SU-DHL-6 (cell line): ENCODE data around the gene FSTL4.

Experiments used
- H2AFZ ChIP-seq: fragments of 200-600 bp; sonication (generic); 2 replicates; pipeline ENCODE4 v1.6.1; 2014; ENCODE audit warnings: low read depth, mild to moderate bottlenecking, moderate library complexity, mixed read lengths, antibody characterized with exemption, low read length; ENCODE audit not compliant: severe bottlenecking
- H3F3A ChIP-seq: fragments of 200-600 bp; shearing (Covaris generic); 2 replicates; pipeline ENCODE4 v1.6.0; 2016; ENCODE audit warnings: antibody characterized with exemption, mild to moderate bottlenecking; ENCODE audit not compliant: insufficient read depth
- H3K27ac ChIP-seq: fragments of 200-600 bp; sonication (generic); 2 replicates; pipeline ENCODE4 v1.5.1; 2016; ENCODE audit warnings: low read depth, mild to moderate bottlenecking, low read length, moderate library complexity, mixed read lengths
- H3K27me3 ChIP-seq: fragments of 200-600 bp; sonication (generic), shearing (Covaris generic); 2 replicates; pipeline ENCODE4 v1.6.0; 2014; ENCODE audit warnings: mild to moderate bottlenecking, low read length
- H3K36me3 ChIP-seq: fragments of 200-600 bp; sonication (generic); 2 replicates; pipeline ENCODE4 v1.6.1; 2014; ENCODE audit warnings: mild to moderate bottlenecking, low read length, mixed read lengths
- H3K4me2 ChIP-seq: fragments of 300-600, 200-600 bp; shearing (Covaris generic), sonication (generic); 2 replicates; pipeline ENCODE4 v1.6.0; 2014; ENCODE audit warnings: low read length, low read depth, mild to moderate bottlenecking; ENCODE audit not compliant: poor library complexity, severe bottlenecking
- H3K4me3 ChIP-seq: fragments of 200-600 bp; sonication (generic); 2 replicates; pipeline ENCODE4 v1.5.1; 2014; ENCODE audit warnings: antibody characterized with exemption, low read length, mild to moderate bottlenecking, mixed read lengths; ENCODE audit not compliant: insufficient read depth, poor library complexity, severe bottlenecking
- H3K79me2 ChIP-seq: fragments of 200-600 bp; sonication (generic); 2 replicates; pipeline ENCODE4 v1.6.1; 2014; ENCODE audit warnings: mild to moderate bottlenecking, low read length, moderate library complexity; ENCODE audit not compliant: insufficient read depth
- H3K9ac ChIP-seq: fragments of 200-600 bp; sonication (generic); 2 replicates; pipeline ENCODE4 v1.7.0; 2014; ENCODE audit warnings: mild to moderate bottlenecking, low read length
- H3K9me2 ChIP-seq: fragments of 200-600 bp; sonication (generic); replicated peaks from 2 replicates; pipeline ENCODE4 v1.6.1; 2014; ENCODE audit warnings: low read length; ENCODE audit not compliant: insufficient read depth
- H3K9me3 ChIP-seq: fragments of 200-600 bp; sonication (generic); 2 replicates; pipeline ENCODE4 v1.6.1; 2014; ENCODE audit warnings: low read length, mixed read lengths; ENCODE audit not compliant: insufficient read depth
- H4K20me1 ChIP-seq: fragments of 200-600 bp; sonication (generic); 2 replicates; pipeline ENCODE4 v1.6.1; 2014; ENCODE audit warnings: low read depth, mild to moderate bottlenecking, antibody characterized with exemption, low read length, moderate library complexity, mixed read lengths
- EZH2phosphoT487 ChIP-seq: fragments of 200-600 bp; sonication (generic), shearing (Covaris generic); conservative IDR thresholded peaks from 2 replicates; pipeline ENCODE4 v1.6.1; 2018; ENCODE audit warnings: mild to moderate bottlenecking, antibody characterized with exemption, low read length, moderate library complexity, mixed read lengths
- TF ChIP-seq, protein P1 (sequence below): fragments of 200-600 bp; sonication (generic); IDR thresholded peaks from one replicate; pipeline ENCODE4 v1.5.1; 2017; ENCODE audit warnings: antibody characterized with exemption, mild to moderate bottlenecking, low read length, moderate library complexity; ENCODE audit not compliant: insufficient read depth, poor library complexity, severe bottlenecking

FSTL4 gene

DNA sequence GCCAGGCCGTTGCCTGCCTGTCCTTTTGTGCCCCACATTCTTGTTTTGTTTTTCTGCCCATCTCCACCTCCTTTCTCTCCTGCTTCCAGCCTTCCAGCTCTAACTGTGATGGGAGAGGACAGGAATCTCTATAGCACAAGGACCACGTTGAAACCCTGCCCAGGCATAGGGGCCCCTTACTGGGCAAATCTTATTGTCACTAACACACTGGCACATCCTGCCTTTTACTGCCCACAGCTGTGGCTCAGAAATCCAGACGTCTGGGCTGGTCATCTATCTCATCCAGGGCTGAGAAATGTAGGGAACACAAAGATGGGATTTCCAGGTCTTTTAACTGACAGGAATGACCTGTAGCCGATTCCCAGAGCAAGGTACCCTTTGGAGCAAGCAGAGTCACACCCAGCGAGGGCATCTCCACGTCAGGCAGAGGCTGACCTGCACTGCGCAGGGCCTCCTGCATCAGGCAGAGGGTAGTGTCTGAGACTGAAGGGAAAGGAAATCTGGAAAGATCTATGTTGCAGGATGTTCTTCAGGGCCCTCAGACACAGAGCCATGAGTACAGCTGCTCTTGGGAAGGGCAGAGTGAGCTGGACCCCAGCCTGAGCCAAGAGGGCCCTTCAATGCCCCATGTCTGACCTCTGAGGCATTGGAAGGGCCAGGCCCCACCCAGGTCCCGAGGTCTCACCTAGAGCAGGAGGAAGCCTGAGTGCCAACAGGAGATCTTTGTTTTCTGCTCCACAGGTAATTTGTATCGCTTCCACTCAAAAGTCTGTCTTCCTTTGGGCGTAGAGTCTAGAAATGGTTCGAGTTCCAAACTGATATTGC is 278.8 kb downstream of the FSTL4 start:
- no peak overlapping the region for H3K4me3 ChIP-seq
- H3K27me3 ChIP-seq, result no peaks in the 10 kb centered on the region
- TF ChIP-seq, protein P1, sequence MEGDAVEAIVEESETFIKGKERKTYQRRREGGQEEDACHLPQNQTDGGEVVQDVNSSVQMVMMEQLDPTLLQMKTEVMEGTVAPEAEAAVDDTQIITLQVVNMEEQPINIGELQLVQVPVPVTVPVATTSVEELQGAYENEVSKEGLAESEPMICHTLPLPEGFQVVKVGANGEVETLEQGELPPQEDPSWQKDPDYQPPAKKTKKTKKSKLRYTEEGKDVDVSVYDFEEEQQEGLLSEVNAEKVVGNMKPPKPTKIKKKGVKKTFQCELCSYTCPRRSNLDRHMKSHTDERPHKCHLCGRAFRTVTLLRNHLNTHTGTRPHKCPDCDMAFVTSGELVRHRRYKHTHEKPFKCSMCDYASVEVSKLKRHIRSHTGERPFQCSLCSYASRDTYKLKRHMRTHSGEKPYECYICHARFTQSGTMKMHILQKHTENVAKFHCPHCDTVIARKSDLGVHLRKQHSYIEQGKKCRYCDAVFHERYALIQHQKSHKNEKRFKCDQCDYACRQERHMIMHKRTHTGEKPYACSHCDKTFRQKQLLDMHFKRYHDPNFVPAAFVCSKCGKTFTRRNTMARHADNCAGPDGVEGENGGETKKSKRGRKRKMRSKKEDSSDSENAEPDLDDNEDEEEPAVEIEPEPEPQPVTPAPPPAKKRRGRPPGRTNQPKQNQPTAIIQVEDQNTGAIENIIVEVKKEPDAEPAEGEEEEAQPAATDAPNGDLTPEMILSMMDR, result no peak
- no peak for TF ChIP-seq EZH2phosphoT487

DNA sequence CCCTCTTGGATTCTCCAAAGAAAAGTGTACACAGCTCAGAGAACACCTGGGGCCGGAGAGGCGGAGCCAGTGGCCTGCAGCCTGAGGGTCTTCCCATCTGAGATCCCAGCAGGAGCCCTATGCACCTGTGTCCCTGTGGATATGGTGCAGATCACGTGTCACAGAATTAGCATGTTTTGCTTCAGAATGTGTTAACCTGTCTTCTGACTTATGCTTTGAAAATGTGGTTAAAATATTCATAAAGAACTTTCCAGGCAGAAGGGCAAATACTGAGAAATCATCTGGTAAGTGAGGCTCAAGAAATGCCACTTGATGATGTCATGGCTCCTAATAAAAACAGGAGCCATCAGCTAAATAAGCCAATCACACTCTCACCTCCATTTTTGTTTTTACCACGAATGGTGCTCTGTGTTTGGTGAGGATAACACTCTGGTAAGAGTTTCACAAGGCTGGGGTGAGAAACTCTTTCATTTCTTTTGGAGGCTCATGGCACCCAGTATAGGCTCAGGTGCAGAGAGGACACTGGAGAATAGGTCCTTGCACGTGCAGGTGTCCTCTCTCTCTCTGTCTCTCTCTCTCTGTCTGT is 279.8 kb downstream of the FSTL4 start:
- Histone ChIP-seq H3K9me2 (no peaks in the 10 kb centered on the region), H3K27ac (no peak overlapping the region), H3K4me2 (no peak overlapping the region), H3K4me3 (no peak overlapping the region), H2AFZ (no peak overlapping the region), H3K27me3 (no peaks in the 10 kb centered on the region), H3K36me3 (no peaks in the 10 kb centered on the region), H3K79me2 (no peaks in the 10 kb centered on the region), H3K9me3 (no peaks in the 10 kb centered on the region), H4K20me1 (no peaks in the 10 kb centered on the region), H3K9ac (no peak overlapping the region), H3F3A (no peaks in the 10 kb centered on the region)
- no peak for TF ChIP-seq EZH2phosphoT487
- TF ChIP-seq, protein P1, result no peak

More for the DNA sequence above, 278.8 kb downstream of the FSTL4 start:
- H3K9me3 ChIP-seq, result no peaks in the 10 kb centered on the region
- no peaks in the 10 kb centered on the region for H3K9me2 ChIP-seq
- H3K27ac ChIP-seq, result no peak overlapping the region
- no peak overlapping the region for H3K4me2 ChIP-seq
- no peaks in the 10 kb centered on the region for H3K79me2 ChIP-seq
- H4K20me1 ChIP-seq, result no peaks in the 10 kb centered on the region
- H3F3A ChIP-seq, result no peaks in the 10 kb centered on the region
- H3K9ac ChIP-seq, result no peak overlapping the region
- no peak overlapping the region for H2AFZ ChIP-seq
- H3K36me3 ChIP-seq, result no peaks in the 10 kb centered on the region

DNA sequence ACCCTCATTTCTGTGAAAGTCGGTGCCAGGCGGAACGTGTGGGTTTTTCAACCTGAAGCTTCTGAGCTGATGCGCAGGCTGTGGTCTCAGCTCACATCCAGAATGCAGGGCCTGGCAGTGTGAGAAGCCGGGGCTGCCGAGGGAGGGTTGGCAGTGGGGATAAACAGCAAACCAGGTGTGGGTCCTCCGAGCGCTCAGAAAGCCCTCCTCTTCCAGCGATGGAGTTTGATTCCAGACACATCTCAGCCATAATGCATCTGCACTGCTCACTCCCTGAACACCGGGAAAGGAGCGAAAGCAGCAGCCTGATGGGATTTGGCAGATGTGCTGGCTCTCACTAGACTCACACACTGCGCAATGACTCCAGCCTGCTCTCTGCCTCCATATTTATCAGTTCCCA is 280.4 kb downstream of the FSTL4 start:
- Histone ChIP-seq H3K79me2 (no peaks in the 10 kb centered on the region), H3K4me3 (no peak overlapping the region), H3K4me2 (no peak overlapping the region), H2AFZ (no peak overlapping the region), H3K36me3 (no peaks in the 10 kb centered on the region), H3K27ac (no peak overlapping the region), H3K9me3 (no peaks in the 10 kb centered on the region), H3F3A (no peaks in the 10 kb centered on the region), H4K20me1 (no peaks in the 10 kb centered on the region), H3K27me3 (no peaks in the 10 kb centered on the region), H3K9ac (no peak overlapping the region), H3K9me2 (no peaks in the 10 kb centered on the region)
- TF ChIP-seq, protein P1, result no peak
- no peak for TF ChIP-seq EZH2phosphoT487
